ENCODE results near the gene ASCC1. TPM values are rescaled to one million over a fixed set of nuclear protein-coding genes. Genes with fewer than 3 reads are reported as not detected.

Gene ASCC1
- total RNA-seq, 1 experiment from 2014 or later: 40.2 TPM

DNA sequence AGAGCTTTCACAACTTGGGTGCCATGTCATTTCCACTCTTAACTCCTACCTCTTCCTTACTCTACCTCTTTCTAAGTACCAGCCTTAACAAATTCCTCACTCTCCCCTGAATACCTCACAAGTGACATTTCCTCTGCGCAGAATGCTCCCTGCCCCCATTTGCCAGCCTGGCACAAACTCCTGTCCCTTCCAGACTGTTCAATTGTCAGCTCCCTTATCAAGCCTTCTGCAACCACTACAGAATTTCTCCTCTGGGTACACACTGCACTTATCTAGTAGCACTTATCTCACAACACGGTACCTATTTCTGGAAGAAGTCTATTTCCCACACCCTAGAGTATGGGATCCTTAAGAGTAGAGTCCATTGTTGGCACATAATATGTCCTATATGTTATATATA lies 39.4 kb downstream of the ASCC1 start:
- Histone ChIP-seq H3K4me1 (ENCODE audit: insufficient read depth, low read length, poor library complexity, severe bottlenecking) (peaks cover 41% of the 10 kb centered on the region), H3K4me3 (ENCODE audit: low read depth, low read length, poor library complexity, severe bottlenecking) (no peak overlapping the region), H3K27ac (ENCODE audit: low read depth, low read length, poor library complexity, severe bottlenecking) (no peak overlapping the region), H3K36me3 (ENCODE audit: insufficient read depth, low read length, poor library complexity, severe bottlenecking) (no peaks in the 10 kb centered on the region), H3K27me3 (replicated peaks; ENCODE audit: insufficient read depth, low read depth, low read length, poor library complexity) (no peaks in the 10 kb centered on the region), H3K9me3 (ENCODE audit: low read depth, low read length, poor library complexity, severe bottlenecking) (no peaks in the 10 kb centered on the region)
- intact Hi-C loops (cut with micrococcal nuclease; ENCODE audit: unreplicated experiment): no loop called here
- POLR2A ChIA-PET (ENCODE audit: low non-redundant PET): no interaction called here
- TF ChIP-seq, protein P1, sequence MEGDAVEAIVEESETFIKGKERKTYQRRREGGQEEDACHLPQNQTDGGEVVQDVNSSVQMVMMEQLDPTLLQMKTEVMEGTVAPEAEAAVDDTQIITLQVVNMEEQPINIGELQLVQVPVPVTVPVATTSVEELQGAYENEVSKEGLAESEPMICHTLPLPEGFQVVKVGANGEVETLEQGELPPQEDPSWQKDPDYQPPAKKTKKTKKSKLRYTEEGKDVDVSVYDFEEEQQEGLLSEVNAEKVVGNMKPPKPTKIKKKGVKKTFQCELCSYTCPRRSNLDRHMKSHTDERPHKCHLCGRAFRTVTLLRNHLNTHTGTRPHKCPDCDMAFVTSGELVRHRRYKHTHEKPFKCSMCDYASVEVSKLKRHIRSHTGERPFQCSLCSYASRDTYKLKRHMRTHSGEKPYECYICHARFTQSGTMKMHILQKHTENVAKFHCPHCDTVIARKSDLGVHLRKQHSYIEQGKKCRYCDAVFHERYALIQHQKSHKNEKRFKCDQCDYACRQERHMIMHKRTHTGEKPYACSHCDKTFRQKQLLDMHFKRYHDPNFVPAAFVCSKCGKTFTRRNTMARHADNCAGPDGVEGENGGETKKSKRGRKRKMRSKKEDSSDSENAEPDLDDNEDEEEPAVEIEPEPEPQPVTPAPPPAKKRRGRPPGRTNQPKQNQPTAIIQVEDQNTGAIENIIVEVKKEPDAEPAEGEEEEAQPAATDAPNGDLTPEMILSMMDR (conservative IDR thresholded peaks at IDR 0.05; ENCODE audit: low read depth, low read length): no peak
- CTCF ChIA-PET: interaction anchor here (0.5 kb wide), 1 partner anchor 10 kb away, joined by 8 read pairs; no protein-coding TSS in a partner anchor
- BruUV-seq (replicated peaks): no TSS peak
- DNase-seq (ENCODE audit: low spot score): no peak

DNA sequence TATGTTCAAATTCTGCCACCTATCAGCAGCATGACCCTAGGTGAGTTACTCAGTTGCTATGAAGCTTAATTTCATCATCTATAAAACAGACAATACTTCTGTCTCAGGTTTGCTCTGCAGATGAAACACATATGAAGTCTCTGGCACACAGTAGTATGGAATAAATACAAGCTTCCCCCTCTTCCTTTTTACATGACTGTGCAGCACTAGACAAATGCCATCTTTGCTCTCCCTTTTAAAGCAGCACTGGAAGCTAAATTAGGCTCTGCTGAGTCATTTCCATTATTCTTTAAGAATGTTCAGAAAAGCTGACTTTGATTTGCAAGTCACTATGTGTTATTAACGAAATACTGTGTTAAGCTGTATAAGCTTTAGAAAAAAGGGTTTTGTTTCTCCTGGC lies 40.9 kb downstream of the ASCC1 start:
- Histone ChIP-seq H3K4me3 (ENCODE audit: low read depth, low read length, poor library complexity, severe bottlenecking) (no peak overlapping the region), H3K9me3 (ENCODE audit: low read depth, low read length, poor library complexity, severe bottlenecking) (no peaks in the 10 kb centered on the region), H3K27me3 (replicated peaks; ENCODE audit: insufficient read depth, low read depth, low read length, poor library complexity) (no peaks in the 10 kb centered on the region), H3K4me1 (ENCODE audit: insufficient read depth, low read length, poor library complexity, severe bottlenecking) (peaks cover 45% of the 10 kb centered on the region), H3K27ac (ENCODE audit: low read depth, low read length, poor library complexity, severe bottlenecking) (peak overlapping the region; percentile 54), H3K36me3 (ENCODE audit: insufficient read depth, low read length, poor library complexity, severe bottlenecking) (no peaks in the 10 kb centered on the region)
- intact Hi-C loops (cut with micrococcal nuclease; ENCODE audit: unreplicated experiment): no loop called here
- TF ChIP-seq EZH2 (IDR thresholded peaks at IDR 0.05; ENCODE audit: borderline replicate concordance, low read depth, low read length, poor library complexity, severe bottlenecking): no peak
- TF ChIP-seq, protein P1 (conservative IDR thresholded peaks at IDR 0.05; ENCODE audit: low read depth, low read length): no peak
- ChIA-PET CTCF (no interaction called here), POLR2A (ENCODE audit: low non-redundant PET) (interaction anchor here (0.6 kb wide), 1 partner anchor 121 kb away, joined by 3 read pairs; no protein-coding TSS in a partner anchor)
- peak; percentile 59 for DNase-seq (ENCODE audit: low spot score)
- no TSS peak for BruUV-seq (replicated peaks)

DNA sequence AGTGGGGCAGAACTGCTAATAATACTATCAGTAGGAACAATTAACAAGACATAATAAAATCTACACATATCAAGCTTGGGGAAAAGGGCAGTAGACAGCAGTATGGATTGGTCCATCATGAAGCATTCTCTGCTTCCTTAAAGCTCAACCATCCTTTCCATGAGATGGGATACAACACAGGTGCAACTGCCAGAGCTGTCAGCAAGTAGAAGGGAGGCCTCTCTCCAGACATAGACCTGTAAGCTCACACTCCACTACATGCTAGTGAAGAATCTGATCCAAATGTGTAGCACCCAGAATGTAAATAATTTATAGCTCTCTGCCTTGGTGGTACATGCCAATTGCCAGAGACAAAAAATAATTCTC lies 41.8 kb downstream of the ASCC1 start:
- BruUV-seq (replicated peaks): no TSS peak
- intact Hi-C loops (cut with micrococcal nuclease; ENCODE audit: unreplicated experiment): no loop called here
- H3K27ac ChIP-seq (ENCODE audit: low read depth, low read length, poor library complexity, severe bottlenecking): peak overlapping the region; percentile 72
- no peak for DNase-seq (ENCODE audit: low spot score)
- no peak overlapping the region for H3K4me3 ChIP-seq (ENCODE audit: low read depth, low read length, poor library complexity, severe bottlenecking)
- H3K27me3 ChIP-seq (replicated peaks; ENCODE audit: insufficient read depth, low read depth, low read length, poor library complexity): no peaks in the 10 kb centered on the region
- POLR2A ChIA-PET (ENCODE audit: low non-redundant PET): interaction anchor here (0.7 to 1.1 kb wide), 2 partner anchors 12 to 1055 kb away, joined by 3 read pairs; no protein-coding TSS in a partner anchor
- peaks cover 45% of the 10 kb centered on the region for H3K4me1 ChIP-seq (ENCODE audit: insufficient read depth, low read length, poor library complexity, severe bottlenecking)
- no peaks in the 10 kb centered on the region for H3K36me3 ChIP-seq (ENCODE audit: insufficient read depth, low read length, poor library complexity, severe bottlenecking)
- no peaks in the 10 kb centered on the region for H3K9me3 ChIP-seq (ENCODE audit: low read depth, low read length, poor library complexity, severe bottlenecking)
- CTCF ChIA-PET: interaction anchor here (0.6 to 1.6 kb wide), 2 partner anchors 9 to 48 kb away, joined by 3 to 4 read pairs; no protein-coding TSS in a partner anchor
- TF ChIP-seq, protein P1 (conservative IDR thresholded peaks at IDR 0.05; ENCODE audit: low read depth, low read length): no peak
- TF ChIP-seq EZH2 (IDR thresholded peaks at IDR 0.05; ENCODE audit: borderline replicate concordance, low read depth, low read length, poor library complexity, severe bottlenecking): no peak
